Cortex of kidney (tissue), 1 donor: ENCODE data around the gene ARRB2.
"Not testable (repeated sequence)": the region's sequence is repeated elsewhere in the genome, so short reads cannot be mapped to it uniquely, and the experiment has no call there.

Source experiments
- DNase-seq: peaks from one replicate; lab custom pipeline; 2025; lab: John Stamatoyannopoulos, UW

The ARRB2 gene

GRCh38 chr17:4701116-4701515 lies 9.3 kb upstream of the ARRB2 start:
- DNase-seq = no peak

GRCh38 chr17:4703330-4703691 lies 7.1 kb upstream of the ARRB2 start:
- DNase-seq = no peak

- DNase-seq = not testable (repeated sequence)
Observed at GRCh38 chr17:4704574-4704907, 5.9 kb upstream of the ARRB2 start.

DNA sequence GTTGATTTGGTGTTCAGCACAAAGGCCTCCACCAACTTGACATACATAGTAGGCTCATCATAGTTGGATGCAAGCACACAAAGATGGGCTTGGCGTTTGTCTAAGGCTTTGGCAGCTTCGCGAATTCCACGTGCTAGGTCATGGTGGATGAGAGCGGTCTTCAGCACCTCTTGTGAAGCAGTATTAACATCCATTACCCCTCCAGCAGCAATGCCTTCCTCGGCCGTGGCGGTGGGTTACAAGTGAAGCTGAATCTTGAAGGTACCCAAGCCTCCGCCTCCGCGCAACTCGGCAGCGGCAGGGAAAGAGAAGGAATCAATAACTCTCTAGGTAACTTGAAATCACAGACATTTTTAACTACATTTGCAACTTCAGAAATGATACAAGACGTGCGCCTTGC lies 5.4 kb upstream of the ARRB2 start:
- DNase-seq = no peak

GRCh38 chr17:4706121-4706520 lies 4.3 kb upstream of the ARRB2 start:
- no peak for DNase-seq

DNA sequence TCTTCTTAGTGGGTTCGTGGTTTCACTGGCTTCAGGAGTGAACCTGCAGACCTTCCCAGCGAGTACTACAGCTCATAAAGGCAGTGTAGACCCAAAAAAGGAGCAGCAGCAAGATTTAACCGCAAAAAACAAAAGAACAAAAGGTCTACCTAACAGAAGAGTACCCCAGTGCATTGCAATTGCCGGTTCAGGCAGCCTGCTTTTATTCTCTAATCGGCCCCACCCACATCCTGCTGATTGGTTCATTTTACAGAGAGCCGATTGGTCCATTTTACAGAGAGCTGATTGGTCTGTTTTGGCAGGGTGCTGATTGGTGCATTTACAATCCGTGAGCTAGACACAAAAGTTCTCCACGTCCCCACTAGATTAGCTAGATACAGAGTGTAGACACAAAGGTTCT lies 2.0 kb upstream of the ARRB2 start:
- DNase-seq = no peak

- DNase-seq = no peak
Observed at GRCh38 chr17:4710693-4711634, 532 bp downstream of the ARRB2 start.

DNA sequence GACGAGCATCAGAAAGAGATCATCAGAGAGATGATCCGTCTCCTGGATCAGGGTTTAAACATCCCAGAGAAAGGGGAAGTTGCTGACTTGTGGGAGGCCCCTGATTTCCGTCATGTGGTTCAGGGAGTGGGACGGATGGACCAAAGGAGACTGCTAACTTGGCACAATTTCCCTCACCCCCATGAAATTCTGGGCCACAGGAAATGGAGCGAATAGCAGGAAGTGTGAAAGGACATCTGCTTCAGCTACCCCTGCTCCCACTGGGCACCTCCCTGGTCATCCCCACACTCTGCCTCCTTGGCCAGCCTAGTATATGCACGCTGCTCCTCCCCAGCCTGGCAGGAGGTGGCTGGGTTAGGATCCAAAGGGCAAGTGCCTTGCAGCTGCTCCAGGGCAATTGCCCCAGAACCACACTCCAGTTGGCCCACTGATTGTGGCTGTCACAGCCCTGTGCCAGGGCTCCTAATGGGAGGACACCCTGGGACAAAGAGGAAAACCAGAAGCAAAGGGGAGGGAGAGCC lies 1.3 kb downstream of the ARRB2 start:
- DNase-seq = no peak

GRCh38 chr17:4712526-4712925 lies 2.1 kb downstream of the ARRB2 start:
- no peak for DNase-seq

DNA sequence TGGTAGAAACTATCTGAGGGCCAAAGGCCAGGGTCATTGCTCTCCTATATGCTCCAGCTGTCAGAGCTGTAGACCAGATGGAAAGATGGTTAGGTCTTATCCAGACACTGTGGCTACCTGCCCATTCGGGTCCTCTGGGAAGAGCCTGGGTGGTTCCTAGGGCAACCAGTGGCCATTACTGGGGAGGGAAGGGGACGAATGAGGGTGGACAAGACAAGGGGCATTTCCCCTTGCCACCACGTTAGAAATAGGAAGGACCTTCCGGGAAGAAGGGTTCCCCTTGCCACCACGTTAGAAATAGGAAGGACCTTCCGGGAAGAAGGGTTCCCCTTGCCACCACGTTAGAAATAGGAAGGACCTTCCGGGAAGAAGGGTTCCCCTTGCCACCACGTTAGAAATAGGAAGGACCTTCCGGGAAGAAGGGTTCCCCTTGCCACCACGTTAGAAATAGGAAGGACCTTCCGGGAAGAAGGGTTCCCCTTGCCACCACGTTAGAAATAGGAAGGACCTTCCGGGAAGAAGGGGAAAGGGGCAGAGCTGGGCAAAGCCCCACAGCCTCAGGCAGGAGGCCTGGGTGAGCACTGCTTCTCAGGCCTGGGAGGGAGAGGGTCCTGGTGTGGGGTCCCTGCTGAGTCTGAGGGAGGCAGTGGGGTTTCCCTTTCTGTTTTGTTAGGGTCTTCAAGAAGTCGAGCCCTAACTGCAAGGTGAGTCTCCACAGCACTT lies 4.1 kb downstream of the ARRB2 start:
- DNase-seq = not testable (repeated sequence)

- DNase-seq = no peak
Observed at GRCh38 chr17:4715063-4715744, 4.8 kb downstream of the ARRB2 start.

DNA sequence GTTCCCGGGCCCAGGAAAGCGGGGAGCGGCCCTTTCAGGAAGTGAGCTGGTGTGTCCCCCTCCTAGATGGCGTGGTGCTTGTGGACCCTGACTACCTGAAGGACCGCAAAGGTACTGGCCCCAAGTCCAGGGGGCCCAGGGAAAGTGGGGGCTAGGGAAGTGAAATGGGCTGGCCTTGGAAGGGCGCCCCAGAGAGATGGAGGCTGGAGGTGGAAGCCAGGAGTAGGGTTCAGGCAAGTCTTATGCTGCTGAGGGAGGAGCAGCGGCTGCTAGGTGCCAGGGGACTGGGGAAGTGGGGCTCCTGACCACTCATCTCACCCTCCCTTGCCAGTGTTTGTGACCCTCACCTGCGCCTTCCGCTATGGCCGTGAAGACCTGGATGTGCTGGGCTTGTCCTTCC lies 5.6 kb downstream of the ARRB2 start:
- DNase-seq = no peak

DNA sequence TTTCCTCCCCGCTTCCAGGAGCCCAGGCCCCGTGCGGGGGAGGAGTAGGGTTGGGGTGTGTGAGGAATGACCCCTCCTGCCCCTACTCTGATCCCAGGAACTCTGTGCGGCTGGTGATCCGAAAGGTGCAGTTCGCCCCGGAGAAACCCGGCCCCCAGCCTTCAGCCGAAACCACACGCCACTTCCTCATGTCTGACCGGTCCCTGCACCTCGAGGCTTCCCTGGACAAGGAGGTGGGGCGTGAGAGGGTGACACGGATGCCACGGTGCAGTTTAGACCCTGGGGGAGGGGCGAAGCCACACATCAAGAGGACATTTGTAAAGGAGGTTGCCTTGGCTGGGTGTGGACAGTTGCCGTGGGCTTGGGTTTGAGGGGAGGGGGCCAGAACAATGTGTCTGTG lies 7.4 kb downstream of the ARRB2 start:
- DNase-seq = no peak

DNA sequence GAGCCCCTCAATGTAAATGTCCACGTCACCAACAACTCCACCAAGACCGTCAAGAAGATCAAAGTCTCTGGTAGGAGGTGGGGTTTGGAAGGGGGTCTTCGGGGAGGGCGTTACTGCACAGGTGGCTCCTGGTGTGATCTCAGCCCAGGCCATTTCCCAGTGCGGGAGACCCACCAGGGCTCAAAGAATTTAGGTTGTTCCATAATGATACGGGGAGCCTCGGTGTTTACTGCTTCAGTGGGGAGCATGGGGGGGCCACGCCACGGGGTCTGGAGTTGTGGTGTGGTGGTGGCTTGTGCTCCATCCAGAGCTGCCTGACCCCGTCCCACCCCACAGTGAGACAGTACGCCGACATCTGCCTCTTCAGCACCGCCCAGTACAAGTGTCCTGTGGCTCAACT lies 7.8 kb downstream of the ARRB2 start:
- DNase-seq = no peak

GRCh38 chr17:4719146-4719545 lies 8.7 kb downstream of the ARRB2 start:
- DNase-seq = no peak

DNA sequence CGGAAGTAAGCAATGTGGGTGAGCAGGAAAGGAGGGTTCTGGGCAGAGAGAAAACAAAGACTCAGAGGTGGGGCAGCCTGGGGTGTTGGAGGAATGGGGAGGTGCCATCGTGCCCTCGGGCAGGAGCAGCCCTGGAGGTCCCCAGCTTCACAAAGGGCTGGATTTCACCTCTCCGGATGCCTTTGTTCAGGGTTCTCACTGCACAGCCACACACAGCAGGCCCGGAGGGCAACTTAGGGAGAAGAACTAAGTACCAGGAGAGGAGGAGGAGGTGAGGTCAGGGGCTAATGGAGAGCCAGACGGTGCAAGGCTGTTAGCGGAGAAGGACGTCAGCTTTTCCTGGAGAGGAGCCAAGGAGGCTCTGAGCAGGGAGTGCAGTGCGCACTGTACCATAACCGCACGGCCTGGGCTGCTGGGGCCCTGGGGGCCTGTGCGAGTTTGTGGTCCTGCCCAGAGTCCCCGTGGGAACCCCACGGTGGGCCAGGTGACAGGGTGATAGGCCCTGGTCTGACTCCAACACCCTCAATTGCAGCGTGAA lies 9.3 kb downstream of the ARRB2 start:
- DNase-seq = no peak

DNA sequence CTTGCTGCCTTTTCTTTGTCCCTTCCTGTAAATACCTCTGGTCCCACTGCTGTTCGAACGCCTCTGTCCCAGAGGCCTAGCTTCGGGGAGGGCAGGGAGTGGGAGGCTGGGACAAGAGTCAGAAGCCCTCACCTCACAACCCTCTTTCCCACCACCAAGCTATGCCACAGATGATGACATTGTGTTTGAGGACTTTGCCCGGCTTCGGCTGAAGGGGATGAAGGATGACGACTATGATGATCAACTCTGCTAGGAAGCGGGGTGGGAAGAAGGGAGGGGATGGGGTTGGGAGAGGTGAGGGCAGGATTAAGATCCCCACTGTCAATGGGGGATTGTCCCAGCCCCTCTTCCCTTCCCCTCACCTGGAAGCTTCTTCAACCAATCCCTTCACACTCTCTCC lies 10.4 kb downstream of the ARRB2 start:
- no peak for DNase-seq

- no peak for DNase-seq
Observed at GRCh38 chr17:4721203-4722135, 11.0 kb downstream of the ARRB2 start.

- DNase-seq = no peak
Observed at GRCh38 chr17:4722678-4723240, 12.3 kb downstream of the ARRB2 start.

GRCh38 chr17:4724650-4725049 lies 14.2 kb downstream of the ARRB2 start:
- DNase-seq = no peak
